ENCODE measurements around the gene NSUN3. TPM values are rescaled to one million over a fixed set of nuclear protein-coding genes. Genes with fewer than 3 reads are reported as not detected.

The NSUN3 gene
- total and polyA plus RNA-seq, 2 of the 4 experiments (the other 2 are of a cell fraction): 4.9 to 6.8 TPM

GRCh38 chr3:94093151-94093550 lies 30.3 kb downstream of the NSUN3 start:
- Histone ChIP-seq H4K91ac (ENCODE audit: insufficient read depth, low read depth, low read length) (no peak overlapping the region), H3K4ac (ENCODE audit: low read depth, low read length) (no peak overlapping the region), H2AFZ (replicated peaks; ENCODE audit: low read length, poor library complexity) (no peak overlapping the region), H3K9ac (ENCODE audit: low read depth, low read length) (no peak overlapping the region), H3K79me1 (ENCODE audit: low read depth in 1 of 2, low read length in 2 of 2) (no peaks in the 10 kb centered on the region; a peak in 1 of 4 replicates), H3K18ac (ENCODE audit: low read depth, low read length) (no peak overlapping the region), H4K8ac (ENCODE audit: low read depth in 2 of 2, low read length in 2 of 2) (no peak overlapping the region), H2BK15ac (ENCODE audit: low read depth, low read length) (no peak overlapping the region), H2BK20ac (ENCODE audit: low read depth, low read length) (no peak overlapping the region), H3K36me3 (ENCODE audit: control insufficient read depth, insufficient read depth, low read length) (peaks cover 12% of the 10 kb centered on the region), H3K56ac (ENCODE audit: extremely low read depth, insufficient read depth, low read length) (no peak overlapping the region), H3K9me1 (ENCODE audit: insufficient read depth, low read length) (no peaks in the 10 kb centered on the region; the same call in 1 of the 2 replicates), H2AK5ac (ENCODE audit: low read depth, low read length) (no peak overlapping the region), H3K14ac (replicated peaks; ENCODE audit: low read depth, low read length) (no peak overlapping the region), H3K23ac (ENCODE audit: low read depth, low read length) (no peak overlapping the region), H2BK5ac (ENCODE audit: low read depth, low read length, poor library complexity, severe bottlenecking) (no peak overlapping the region), H3K9me3 (ENCODE audit: control insufficient read depth, insufficient read depth, low read length) (no peaks in the 10 kb centered on the region), H2AK9ac (replicated peaks; ENCODE audit: low read depth, low read length, poor library complexity) (no peak overlapping the region), H4K20me1 (ENCODE audit: insufficient read depth, low read length) (no peaks in the 10 kb centered on the region), H3K4me2 (ENCODE audit: low read depth, low read length) (no peak overlapping the region), H2BK120ac (ENCODE audit: low read depth, low read length) (no peak overlapping the region), H3K27me3 (ENCODE audit: control insufficient read depth, insufficient read depth, low read length) (no peaks in the 10 kb centered on the region), H3K4me1 (ENCODE audit: control insufficient read depth, insufficient read depth, low read length) (no peaks in the 10 kb centered on the region), H3K27ac (ENCODE audit: insufficient read depth, low read length) (no peak overlapping the region), H4K5ac (ENCODE audit: low read depth, low read length) (no peak overlapping the region), H3K4me3 (ENCODE audit: insufficient read depth, low read depth, low read length) (no peak overlapping the region)
- in situ Hi-C loops (cut with MboI; ENCODE audit: low sequenced_read_pairs): no loop called here
- dilution Hi-C loops (cut with HindIII; ENCODE audit: low sequenced_read_pairs, unreplicated experiment): no loop called here
- no TSS peak for BruUV-seq (replicated peaks)
- CTCF ChIA-PET: no interaction called here
- intact Hi-C loops (cut with micrococcal nuclease): no loop called here
- WGBS, 2 experiments (ENCODE audit: extremely low coverage in 2 of 2, insufficient read length in 1 of 2): no CpG with 5 or more reads among the region's 1 CpG
- DNase-seq (no peak), ATAC-seq (ENCODE audit: low read depth) (no peak)
- POLR2A ChIA-PET (ENCODE audit: unreplicated experiment): no interaction called here
- TF ChIP-seq RAD21 (IDR thresholded peaks at IDR 0.05; ENCODE audit: low read length) (no peak), NFE2L2 (IDR thresholded peaks at IDR 0.05; ENCODE audit: low read depth, low read length) (no peak), MAFK (IDR thresholded peaks at IDR 0.05; ENCODE audit: low read depth, low read length) (no peak), MAZ (IDR thresholded peaks at IDR 0.05; ENCODE audit: borderline replicate concordance, low read depth, low read length) (no peak), ELK1 (IDR thresholded peaks at IDR 0.05; ENCODE audit: borderline replicate concordance, low read depth, low read length) (no peak), BHLHE40 (IDR thresholded peaks at IDR 0.05; ENCODE audit: low read depth, low read length) (no peak)
- TF ChIP-seq, protein P1, sequence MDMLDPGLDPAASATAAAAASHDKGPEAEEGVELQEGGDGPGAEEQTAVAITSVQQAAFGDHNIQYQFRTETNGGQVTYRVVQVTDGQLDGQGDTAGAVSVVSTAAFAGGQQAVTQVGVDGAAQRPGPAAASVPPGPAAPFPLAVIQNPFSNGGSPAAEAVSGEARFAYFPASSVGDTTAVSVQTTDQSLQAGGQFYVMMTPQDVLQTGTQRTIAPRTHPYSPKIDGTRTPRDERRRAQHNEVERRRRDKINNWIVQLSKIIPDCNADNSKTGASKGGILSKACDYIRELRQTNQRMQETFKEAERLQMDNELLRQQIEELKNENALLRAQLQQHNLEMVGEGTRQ (IDR thresholded peaks at IDR 0.05; ENCODE audit: low read depth, low read length): no peak
